Fibroblast of skin of back (primary cell): ENCODE results near the gene ALDH3B2.
A peak's percentile ranks its signal among the peaks of the same experiment; 100 is the strongest.
"Not testable (repeated sequence)": the region's sequence is repeated elsewhere in the genome, so short reads cannot be mapped to it uniquely, and the experiment has no call there.

ENCODE experiments used
- DNase-seq: peaks from one replicate; pipeline ENCODE4 v3.0.0-alpha.2; 2013

Gene ALDH3B2

DNA sequence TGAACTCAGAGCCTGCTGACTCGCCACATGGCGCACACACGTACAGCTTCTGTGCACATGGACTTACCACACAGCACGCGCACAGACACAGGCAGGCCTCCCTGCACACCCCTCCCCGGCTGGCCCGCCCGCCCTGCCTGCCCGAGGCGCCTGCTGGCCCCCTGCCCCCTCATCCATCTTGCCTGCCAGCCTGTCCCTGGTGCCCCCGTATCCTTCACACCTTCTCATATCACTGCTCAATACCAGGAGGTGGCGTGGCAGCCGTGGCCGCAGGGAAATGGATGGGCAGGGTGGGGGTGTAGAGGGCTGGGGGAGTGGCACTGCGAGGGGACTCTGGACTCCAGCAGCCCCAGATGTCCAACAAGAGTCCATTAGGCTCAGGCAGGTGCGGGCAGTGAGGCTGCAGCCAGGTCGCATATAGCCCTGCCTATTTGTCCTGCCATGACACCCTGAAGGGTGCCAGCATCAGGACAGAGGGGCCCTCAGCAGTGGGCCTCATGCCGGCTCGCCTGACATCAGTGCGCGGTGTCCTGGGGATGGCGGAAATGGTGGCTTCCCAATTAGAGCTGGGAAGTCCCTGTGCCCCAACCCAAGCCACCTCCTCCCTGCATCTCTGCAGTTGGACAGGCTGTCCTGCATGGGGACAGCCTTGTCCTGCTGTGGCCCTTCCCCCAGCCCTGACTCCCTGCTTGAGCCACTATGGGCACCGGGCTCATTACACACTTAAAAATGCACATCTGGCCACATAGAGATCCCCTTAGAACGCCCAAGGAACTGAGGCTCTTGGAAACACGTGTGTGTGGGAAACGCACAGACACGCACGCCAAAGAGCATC, 32.9 kb downstream of the ALDH3B2 start:
- DNase-seq, result no peak

DNA sequence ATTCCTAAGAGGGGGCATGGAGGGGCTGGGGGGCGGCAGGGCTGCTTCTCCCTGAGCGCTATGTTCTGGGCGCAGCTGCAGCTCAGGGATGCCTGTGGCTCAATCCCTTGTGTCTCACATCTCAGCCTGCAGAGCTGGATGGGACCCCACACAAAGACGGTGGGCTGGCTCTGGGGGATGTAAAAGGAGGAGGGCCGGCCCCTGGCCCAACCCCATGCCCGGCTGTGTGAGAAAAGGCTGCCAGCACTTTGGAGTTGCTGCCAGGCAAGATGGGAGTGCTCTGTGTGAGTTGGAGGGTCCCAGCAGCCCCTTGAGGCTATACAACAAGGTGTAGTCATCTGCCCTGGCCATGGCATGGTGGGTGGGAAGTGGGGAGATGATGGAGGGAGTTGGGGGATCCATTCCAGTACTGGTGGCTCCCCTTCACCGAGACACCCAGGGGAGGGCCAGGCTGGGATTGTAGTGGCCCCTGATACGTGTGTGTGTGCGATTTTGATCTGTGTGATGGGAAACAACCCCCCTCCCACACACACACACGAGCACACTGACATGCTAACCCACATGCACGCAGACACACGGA, 33.6 kb downstream of the ALDH3B2 start:
- no peak for DNase-seq

DNA sequence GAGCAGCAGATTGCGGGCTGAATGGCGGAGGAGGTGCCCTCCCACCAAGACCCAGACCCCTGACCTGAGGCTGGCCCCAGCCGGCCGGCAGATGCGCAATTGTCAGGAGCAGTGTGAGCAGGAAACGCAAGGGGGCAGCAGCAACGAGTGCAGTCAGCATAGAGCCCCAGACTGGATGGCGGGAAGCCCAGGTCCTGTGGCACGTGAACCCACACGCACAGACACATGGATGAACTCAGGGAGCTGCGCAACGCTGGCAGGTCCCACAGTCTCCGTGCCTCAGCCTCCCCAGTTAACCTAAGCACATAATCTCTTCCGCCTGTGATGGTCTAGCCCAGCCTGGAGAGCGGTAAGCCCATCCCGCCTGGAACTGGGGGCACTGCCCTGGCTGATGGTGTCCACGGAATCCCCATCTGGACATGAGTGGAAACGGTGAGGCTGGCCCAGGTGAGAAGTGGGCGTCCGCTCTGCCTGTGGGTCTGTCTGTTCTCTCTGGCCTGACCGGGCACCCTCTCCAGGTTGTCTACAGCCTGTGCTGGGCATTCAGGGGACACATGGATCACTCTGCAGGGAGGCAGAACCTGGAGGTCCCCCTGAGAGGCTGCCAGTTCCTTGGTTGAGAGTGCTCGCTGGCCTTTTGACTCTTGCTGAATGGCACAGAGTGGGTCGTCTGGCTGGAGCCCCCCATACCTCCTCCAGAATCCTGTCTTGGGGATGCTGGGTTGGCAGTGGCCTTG, 34.2 kb downstream of the ALDH3B2 start:
- peak; percentile 46 for DNase-seq

DNA sequence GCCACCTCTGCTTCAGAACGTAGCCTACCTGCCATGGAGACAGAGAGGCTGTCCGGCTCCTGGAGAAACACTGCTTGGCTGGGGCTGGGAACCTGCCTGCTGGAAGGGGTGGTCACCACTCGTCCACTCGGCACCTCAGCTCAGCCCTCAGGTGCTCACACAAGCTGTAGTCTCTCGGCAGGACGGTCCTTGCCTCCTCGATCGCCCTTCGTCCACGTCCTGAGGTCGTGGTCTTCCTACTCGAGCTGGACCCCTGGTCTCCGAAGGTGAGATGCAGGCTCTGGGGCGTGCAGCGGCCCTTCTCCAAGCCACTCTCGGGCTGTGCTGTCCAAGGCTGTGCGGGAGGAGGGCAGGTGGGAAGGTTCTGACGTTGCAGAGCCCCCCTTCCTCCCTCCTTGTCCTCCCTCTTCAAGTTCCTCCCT, 35.0 kb downstream of the ALDH3B2 start, which contains the start of gene TBX10:
TBX10 (minus strand) TSS at position 326 of the 422 bp plus-strand sequence; CDS start at position 35, 291 bp downstream.
- DNase-seq, result no peak

DNA sequence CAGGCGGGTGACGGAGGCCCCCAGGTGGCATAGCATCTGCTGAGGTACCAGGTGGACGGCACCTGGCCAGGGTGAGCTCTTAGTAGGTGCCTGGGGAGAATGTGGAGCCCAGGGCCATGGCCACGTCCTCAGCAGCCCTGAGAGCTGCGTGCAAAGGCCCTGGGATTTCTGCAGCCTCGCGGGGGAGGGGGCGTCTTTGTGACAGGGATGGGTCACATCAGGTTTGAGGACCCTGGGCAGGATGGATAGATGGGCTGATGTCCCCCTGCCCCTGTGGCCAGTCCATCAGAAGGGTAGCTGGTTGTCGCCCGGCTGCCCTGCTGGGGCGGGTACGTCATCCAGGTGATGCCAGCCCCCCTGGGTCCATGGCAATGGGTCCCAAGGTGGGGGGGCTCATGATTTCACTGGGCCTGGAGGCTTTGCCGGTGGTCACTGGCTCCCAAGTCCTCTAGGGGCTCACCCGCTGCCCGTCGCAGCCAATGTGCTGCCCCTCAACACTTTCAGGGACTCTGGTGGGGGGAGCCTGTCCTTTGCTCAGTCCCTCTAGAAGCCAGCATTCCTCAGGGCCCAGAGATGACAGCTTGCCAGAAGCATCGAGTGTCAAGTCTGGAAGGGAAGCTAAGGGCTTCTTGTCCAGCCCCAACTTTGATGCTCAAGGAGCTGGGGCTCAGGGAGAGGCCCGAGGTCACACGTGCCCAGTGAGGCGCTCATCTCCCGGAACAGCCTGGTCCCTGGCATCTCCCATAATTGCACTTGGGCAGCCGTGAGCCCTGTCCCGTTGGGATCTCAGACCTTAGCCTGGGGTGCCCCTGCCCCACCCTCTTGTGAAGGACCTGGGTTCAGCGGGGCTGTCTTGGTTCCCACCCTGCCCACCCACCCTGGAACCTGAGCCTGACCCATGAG, 35.6 kb downstream of the ALDH3B2 start:
- DNase-seq, result no peak

DNA sequence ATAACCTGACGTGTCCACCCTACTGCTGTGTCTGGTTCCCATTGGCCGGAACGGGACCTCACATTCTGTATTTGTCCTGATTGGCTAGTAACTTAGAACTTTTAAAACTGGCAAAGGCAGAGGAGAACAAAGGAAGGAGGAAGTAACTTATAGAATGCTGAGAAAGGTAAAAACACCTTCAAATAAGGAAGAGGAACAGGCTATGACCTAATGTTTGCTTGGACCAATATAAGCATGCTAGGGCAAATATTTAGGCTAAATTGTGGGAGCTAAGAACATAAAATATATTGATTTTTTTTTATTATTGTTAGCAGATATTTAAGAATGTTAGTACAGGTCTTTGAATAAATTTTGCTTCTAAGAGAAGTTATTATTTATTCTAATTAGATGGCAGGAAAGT, 37.0 kb downstream of the ALDH3B2 start:
- not testable (repeated sequence) for DNase-seq

DNA sequence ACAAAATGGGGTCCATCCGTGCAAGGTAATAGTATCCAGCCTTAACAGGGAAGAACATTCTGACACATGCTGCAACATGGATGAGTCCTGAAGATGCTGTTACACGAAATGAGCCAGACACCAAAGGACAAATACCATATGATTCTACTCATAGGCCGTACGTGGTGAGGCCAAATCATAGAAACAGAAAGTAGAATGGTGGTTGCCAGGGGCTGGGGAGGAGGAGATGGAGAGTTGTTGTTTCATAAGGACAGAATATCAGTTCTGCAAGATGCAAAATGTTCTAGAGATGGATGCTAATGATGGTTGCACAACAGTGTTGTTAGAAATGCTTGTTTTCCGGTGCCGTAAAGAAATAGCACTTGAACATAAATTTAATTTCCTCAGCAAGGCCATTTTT, 37.5 kb downstream of the ALDH3B2 start:
- no peak for DNase-seq

DNA sequence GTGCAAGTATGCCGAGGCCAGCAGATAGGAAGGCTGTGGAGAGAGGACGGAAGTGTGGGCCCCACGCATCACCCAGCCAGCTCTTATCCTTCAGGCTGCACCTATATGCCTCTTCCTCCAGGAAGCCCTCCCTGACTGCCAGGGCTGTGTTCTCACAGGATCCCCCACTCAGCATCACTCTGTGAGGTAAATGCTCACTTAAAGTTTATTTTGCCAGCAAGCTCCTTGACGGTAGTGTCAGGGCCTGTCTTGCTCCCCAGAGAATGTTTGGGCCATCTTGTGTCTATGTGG, 39.2 kb downstream of the ALDH3B2 start:
- no peak for DNase-seq

DNA sequence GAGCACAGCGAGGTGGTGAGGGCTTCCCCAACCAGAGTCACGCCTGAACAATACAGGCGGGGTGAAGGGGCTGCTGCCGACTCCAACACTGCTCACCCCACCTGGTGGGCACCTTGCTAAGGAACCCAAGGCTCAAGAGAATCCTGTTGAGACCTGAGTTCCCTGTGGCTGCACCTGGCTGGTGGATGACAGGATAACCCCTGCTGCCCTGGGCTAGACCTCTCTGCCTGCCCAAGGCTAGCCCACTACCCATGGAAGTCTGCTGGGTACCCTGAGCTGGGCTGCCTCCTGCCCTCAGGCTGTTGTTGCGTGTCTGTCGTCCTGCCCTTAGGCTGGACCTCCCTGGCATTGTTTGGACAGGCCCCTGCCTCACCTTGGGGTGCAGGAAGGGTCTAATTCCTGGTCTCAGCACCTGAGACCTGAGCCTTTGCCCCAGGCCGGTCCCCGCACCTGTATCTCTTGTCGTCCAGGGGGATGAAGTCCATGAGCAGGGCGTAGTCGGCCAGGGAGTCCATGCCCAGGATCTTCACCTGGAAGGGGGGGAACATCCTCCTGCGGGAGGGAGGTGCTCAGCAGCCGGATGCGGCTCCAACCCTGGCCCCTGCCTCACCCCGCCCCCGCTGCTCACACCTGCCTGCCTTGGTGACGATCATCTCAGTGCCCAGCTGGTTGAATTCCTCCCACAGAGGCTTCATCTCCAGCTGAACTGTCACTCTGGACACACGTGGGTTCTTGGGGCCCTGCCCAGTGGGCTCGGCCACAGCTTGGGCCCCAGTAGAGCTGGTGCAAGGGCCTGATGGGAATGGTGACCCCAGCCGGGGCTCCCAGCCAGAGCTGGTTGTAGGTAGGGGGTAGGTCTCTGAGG, 39.8 kb downstream of the ALDH3B2 start:
- no peak for DNase-seq

DNA sequence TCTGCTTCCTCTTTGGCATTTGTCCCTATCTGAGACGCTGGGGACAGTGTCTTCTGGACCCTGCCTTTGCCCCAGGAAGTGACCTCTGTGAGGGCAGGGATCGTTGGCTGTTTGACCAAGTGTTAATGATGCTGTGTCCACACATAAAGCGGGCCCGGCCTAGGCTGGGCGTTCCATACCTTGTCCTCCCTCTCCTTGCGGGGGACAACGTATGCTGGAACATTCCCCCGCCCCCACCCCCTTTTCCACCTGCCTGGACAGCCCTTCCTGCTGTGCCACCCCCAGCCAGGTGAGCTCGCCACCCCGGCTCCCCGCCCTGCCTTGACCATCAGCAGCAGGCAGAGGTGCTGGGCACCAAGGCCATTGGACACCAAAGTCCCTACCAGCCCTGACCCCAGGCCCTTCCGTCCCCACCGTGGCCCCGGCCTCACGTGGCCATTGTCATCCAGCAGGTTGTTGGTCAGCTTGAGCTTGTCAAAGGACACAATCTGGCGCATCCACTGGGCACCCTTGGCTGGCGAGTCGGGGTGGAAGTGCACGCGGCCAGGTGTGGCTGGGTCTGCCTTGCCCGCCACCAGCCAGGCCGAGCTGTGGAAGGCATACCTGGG, 40.6 kb downstream of the ALDH3B2 start:
- no peak for DNase-seq

DNA sequence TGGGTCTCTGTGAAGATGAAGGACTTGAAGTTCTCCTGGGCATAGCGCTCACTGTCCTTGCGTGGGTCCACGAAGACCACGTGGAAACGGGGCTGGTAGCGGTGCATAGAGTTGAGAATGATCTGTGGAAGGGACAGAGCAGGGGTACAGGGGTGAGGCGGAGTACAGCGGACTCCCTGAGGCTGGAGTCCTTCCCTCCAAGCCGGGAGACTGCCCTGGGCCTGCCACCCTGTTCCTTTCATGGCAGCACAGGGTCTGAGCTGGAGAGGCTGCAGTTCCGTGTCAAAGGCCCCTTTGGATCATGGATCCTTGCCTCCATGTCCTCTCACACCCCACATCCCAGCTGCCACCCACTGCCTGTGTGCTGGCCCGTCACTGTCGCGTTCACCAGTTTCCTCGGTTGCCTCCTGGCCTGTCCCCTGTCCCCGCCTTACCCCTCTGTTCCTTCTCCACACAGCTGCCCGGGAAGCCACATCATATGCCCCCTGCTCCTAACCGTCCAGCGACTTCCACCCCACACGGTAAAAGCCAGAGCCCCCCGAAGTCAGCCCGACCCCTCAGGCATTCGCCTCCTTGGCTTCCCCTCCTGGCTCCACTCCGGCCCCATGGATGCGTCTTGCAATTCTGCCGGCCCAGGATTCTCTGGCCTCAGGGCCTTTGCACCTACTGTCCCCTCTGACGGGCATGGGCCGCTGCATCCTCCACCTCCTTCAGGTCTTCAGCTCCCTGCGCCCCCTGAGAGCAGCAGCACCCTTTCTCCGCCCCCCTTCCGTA, 41.3 kb downstream of the ALDH3B2 start:
- no peak for DNase-seq

DNA sequence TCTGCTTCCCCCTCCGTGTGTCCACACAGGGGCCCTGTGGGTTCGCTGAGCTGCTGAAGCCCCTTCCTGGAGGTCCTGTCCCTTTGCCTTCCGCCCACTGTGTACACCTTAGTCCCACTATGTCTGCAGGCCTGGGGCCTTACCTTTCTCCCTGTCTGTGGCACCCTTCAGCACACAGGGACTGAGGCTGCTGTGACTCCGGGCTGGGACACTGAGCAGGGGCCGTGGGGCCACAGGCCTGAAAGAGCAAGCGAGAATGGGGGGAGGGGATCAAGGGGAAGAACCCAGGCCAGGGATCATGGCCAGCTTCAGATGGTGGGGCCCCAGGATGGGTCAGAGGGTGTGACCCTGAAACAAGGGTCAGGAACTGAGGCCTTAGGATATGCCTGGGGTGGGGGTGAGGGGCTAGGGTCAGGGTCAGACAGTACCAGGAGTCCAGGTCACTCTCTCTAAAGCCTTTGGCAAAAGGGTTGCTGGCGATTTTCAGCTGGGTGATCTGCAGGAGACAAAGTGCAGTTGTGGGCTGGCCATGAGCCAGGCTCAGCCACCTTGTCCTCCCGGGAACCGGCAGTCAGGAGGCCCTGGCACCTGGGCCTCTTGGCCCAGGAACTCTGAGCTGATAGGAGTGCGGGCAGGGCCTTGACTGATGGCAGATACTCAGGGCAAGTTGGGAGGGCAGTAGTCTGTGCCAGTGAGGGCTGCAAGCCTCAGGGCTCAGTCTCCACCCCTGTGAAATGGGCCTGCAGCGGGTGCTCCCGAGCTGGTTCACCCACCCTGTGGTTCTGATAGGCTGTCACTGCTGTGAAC, 42.0 kb downstream of the ALDH3B2 start:
- DNase-seq, result no peak

DNA sequence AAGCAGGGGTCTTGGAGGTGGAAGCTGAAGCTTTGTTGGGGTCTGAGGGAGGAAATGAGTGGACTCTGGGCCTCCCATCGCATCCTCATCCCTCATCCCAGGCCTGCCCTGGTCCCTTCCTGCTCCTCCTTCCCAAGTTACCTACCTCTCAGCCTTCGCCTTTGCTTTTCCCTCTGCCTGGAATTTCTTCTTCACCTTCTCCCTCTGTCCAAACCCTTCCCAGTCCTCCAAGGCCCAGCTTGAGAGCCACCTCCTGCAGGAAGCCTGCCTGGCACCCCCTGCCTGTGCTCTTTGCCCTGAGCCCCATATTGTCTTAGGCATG, 42.6 kb downstream of the ALDH3B2 start:
- no peak for DNase-seq

DNA sequence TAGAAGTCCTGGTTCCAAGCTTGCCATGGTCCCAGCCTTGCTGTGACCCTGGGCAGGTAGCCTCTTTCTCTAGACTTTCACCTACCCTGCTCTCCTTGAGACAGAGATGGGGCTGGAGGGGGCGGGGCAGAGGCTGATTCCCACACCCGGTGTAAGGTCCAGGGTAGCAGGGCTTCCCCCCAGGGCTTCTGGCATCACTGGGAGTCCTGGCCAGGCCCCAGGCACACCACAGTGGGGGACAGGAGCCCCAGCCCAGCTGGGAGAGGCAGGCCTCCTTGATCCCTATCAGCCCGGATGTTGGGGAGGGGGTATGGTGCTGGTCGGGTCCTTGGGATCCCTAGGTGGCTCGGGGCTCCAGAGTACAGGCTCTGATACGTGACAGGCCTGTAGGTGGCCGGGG, 43.0 kb downstream of the ALDH3B2 start:
- DNase-seq, result no peak

DNA sequence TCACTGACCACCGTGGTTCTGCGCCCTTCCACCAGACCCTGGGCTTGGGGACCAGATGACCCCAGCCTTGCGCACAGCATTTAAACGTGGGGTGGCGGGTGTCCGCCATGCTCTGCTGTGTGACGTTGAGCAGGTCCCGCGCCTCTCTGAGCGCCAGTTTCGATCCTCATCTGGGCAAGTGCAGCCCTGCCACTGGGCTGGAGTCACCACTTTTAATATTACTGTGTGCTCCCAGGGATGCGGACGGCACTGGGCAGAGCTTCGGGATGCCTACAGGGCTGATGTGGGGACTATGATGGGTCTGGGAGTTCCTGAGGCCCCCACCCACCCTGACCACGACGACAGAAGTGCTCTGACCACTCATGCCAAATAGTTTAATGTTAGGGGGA, 43.5 kb downstream of the ALDH3B2 start:
- no peak for DNase-seq

DNA sequence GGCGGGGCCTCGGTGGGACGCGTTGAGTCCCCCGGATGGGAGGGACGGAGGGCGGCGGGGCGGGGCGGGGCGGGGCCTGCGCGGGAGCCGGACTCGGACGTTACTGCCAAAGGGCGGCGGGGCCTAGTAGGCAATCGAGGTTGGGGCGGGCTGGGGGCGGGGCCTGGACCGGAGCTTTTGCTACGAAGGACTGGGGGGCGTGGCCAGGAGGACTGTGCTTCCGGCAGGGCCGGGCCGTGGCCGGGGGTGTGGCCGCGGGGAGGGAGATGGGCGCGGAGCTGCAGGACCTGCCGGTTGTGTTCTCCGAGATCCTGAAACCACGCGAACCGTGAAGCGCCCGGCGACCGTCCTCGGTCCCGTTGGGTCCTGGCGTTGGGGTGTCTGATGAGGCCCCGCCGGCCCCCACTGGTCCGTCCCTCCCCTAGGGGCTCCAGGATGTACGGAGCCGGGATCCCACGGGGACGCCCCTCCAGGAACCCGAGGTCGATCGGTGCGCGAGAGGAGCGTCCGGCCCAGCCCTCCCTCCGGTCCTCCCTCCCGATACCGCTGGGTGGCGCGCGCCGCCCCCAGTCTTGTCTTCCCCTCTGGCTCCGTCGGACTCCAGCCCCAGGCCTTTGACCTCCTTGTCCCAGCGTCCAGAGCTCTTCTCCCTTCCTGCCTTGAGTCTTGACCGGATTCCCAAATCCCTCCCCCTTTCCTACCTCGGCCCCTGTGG, 44.0 kb downstream of the ALDH3B2 start:
- DNase-seq, result peak; percentile 96

DNA sequence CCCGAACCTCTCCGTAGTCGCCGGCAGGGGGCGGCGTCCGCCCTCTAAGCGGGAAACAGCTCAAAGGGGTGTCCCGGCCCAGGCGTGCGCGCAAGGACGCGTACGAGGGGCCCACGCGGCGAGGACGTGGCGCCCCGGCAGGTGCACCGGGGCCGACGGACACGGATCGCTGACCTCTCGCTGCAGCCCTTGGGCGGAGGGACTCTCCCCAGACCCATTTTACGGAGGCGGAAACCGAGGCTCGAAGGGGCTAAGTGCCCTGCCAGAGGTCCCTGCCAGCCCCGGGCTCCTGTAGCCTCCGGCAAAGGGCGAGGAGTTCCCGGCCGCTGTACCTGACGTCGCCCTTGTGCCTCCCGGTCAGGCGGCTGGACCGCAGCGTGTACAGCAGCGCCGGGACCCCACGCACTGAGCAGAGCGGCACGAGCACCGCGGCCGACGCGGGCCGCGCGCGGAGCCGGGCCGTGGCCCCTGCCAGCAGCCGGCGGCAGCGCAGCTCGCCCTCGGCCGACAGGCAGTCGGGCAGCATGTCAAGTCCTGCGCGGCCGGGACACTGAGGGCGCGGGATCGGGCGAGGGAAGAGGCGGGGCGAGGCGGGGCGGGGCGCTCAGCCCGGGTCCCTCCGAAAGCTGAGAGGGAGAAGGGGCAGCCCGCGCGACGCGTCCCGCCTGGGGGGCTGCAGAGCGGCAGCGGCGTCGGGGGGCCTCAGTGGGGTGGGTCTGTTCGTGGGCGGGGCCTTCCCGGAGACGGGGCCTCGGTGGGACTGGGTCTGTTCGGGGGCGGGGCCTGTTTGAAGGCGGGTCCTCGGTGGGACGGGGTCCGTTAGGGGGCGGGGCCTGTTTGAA, 44.8 kb downstream of the ALDH3B2 start, which contains the start of gene NUDT8:
NUDT8 (minus strand) TSS at position 552 of the 842 bp plus-strand sequence; CDS start at position 526, 26 bp downstream.
- peak; percentile 77 for DNase-seq
